CD4-positive, alpha-beta T cell treated with Interleukin-4 for 1 hour (primary cell): ENCODE results near the gene ZNF385D.

Experiments used
- DNase-seq, 2 donors: peaks; one replicate each; pipeline ENCODE4 v3.0.0-alpha.2; 2020 to 2022

Gene ZNF385D

DNA sequence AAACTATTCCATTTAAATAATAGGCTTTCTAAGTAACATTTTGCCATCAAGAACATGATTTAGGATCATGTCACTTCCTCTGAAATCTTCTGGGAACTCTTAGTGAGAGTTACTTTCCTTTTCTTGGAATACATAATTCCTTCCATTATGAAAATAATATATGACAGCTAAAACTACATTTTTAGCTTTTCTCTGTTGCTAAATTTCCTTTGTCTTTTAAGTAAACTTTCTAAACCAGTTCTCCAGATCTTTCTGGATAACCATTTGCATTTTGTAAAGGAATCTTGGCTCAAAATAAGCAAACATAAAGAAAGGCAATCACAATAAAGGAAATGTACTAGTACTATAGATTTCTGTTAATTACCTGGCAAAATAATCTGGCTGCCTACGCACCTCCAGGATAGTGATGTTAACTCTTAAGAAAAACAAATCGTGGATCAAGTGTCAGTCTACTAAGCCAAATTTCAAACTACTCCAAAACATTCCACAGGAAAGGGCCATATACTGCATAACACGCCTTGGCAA lies 165.7 kb downstream of the ZNF385D start:
- DNase-seq = no peak

DNA sequence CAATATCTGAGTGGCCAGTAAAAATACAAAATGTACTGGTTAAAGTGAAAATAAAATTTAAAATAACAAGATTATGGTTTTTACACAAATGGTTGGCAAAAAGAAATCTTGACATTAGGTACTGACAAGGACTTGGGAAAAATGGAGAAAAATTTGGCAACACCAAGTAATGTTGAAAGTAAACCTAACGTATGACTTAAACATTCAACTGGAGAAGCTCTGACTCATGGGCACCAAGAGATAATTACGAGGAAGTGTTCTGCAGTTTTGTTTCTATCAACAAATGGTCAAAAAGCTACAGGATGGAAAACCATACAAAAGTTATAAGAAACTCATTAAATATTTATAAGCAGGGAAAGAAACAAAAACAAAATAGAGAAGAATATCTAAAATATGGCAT lies 177.7 kb downstream of the ZNF385D start:
- no peak for DNase-seq

- DNase-seq = no peak
Measured at GRCh38 chr3:21564531-21564930, 186.5 kb downstream of the ZNF385D start.

DNA sequence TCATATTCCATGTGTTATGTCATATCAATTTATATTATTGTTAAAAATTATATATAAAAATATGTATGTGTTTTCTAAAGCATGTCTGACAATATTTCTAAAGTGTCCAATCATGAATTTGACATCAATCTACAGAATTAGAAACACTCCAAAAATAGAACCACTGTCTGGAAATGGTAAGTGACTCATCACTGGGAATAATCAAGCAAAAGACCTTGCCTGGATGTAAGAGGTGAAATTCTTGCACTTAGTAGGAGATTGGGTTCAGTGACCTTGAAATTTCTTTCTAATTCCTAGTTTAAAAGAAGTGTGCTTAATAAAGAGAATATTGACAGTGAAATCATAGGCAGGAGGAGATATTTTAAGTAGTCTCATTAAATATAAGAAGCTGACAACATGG lies 188.8 kb downstream of the ZNF385D start:
- DNase-seq = no peak

DNA sequence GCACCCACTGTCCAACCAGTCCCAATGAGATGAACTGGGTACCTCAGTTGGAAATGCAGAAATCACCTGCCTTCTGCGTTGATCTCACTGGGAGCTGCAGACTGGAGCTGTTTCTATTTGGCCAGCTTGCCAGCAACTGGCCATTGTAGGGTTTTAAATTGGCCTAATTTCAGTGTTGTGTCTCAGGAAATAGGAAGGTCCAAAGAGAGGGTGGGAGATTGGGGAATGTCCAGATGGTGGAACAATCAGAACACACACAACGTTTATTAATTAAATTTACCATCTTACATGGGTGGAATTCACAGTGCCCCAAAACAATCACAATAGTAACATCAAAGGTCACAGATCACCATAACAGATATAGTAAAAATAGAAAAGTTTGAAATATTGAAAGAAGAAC lies 189.5 kb downstream of the ZNF385D start:
- no peak for DNase-seq

DNA sequence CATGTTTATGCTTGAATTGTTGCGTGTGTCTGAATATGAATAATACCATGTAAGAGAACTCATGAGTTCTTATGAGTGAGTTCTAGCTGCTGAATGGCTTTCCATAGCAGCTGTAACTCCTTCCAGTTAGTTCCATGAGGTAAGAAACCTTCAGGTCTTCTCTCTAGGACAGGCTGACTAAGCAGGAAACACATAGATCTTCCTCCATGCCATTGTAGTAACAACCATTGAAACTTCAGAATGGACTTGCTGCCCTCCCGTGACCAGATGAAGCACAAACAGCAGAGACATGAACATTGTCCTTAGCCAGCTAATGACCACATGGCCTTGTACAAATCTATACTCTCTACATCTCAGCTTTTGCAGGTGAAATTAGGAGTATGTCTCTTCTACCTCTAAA lies 200.0 kb downstream of the ZNF385D start:
- no peak for DNase-seq

GRCh38 chr3:21544076-21544462 lies 206.9 kb downstream of the ZNF385D start:
- no peak for DNase-seq

- DNase-seq = no peak
Measured at GRCh38 chr3:21543380-21544075, 207.5 kb downstream of the ZNF385D start.

- no peak for DNase-seq
Measured at GRCh38 chr3:21542656-21543379, 208.2 kb downstream of the ZNF385D start.

DNA sequence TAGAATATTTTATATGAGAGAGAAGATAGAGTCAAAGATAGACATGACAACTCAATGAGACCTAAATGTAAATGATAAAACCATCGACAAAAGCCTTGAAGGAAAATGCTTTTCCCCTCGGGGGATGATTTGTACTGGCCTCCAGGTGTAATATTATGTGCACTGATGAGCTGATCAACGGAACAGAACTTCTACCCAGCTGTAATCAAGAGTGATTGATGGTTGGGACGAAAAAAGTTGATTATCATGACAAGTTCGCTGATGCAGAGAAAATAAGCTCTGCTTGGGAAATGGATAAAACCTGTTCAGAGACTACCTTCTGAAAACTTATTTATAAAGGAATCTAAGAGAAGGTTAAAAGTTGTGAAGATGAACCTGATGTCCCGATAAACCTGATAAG lies 210.7 kb downstream of the ZNF385D start:
- DNase-seq = no peak

GRCh38 chr3:21534462-21534861 lies 216.5 kb downstream of the ZNF385D start:
- DNase-seq = no peak

GRCh38 chr3:21533002-21533401 lies 218.0 kb downstream of the ZNF385D start:
- no peak for DNase-seq

DNA sequence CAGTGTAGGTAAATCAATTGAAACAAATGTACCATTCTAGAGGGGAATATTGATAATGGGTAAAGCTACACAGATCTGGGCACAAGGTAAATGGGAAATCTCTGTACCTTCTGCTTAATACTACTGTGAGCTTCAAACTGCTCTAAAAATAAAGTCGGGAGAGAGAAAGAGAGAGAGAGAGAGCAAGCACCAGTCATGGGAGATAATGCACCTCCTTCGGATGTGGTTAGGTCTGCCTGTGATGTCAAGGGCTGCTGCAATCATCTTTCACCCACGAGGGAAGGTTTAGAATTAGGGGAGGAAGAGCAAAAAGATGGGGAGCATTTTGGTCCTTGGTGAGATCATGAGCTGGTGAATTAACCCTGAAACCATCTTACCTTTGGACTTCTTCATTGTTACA lies 219.1 kb downstream of the ZNF385D start:
- DNase-seq = no peak

DNA sequence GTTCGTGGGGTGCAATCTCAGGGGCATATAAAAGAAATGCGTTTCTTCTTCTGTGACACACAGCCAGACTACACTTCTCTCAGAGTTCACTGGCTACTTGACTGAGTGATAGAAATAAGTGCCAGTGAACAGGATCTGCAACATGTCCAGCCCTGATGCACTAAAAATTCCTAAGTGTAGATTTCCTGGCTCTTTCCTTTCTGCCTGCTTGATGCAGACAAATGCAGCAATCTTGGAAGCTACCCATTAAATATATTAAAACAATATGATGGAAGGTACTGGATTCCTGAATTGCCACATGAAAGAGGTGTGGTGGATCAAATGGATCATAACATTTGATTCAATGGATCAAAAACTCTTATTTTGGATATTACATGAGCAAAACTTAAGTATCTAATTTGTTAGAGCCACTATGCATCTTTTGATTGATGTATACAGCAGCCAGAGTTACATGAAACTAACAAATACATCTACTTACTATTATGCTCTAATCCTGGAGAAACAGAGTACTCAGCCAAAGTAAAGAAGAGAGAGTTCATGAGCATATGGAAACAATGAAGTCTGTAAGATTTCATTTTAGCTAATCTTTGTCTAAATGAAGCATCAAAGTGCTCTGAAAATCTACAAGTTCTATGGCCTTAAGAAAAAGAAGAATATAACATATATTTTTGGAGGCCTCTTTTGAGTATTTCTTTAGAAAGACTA lies 222.6 kb downstream of the ZNF385D start:
- no peak for DNase-seq

GRCh38 chr3:21526461-21526860 lies 224.5 kb downstream of the ZNF385D start:
- no peak for DNase-seq

DNA sequence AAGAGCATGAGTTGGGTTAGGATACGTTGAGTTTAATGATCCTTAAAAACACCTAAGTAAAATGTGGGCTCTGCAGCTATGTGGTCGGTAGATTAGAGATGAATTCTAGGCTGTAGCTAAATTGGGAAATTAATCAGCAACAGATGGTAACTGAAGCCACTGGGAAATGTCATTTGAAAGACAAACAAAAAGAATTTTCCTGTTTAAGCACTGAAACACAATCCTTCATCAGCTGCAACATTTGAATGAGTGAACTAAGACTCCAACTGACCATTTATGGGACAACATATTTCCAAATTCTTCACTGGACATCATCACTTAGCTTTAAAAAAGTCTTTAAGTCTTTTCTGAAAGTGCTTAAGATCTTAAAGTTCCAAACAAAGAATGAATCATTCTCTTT lies 226.9 kb downstream of the ZNF385D start:
- no peak for DNase-seq

- no peak for DNase-seq
Measured at GRCh38 chr3:21520106-21520963, 230.7 kb downstream of the ZNF385D start.

- no peak for DNase-seq
Measured at GRCh38 chr3:21517184-21517583, 233.8 kb downstream of the ZNF385D start.

- DNase-seq = no peak
Measured at GRCh38 chr3:21515417-21515816, 235.6 kb downstream of the ZNF385D start.

DNA sequence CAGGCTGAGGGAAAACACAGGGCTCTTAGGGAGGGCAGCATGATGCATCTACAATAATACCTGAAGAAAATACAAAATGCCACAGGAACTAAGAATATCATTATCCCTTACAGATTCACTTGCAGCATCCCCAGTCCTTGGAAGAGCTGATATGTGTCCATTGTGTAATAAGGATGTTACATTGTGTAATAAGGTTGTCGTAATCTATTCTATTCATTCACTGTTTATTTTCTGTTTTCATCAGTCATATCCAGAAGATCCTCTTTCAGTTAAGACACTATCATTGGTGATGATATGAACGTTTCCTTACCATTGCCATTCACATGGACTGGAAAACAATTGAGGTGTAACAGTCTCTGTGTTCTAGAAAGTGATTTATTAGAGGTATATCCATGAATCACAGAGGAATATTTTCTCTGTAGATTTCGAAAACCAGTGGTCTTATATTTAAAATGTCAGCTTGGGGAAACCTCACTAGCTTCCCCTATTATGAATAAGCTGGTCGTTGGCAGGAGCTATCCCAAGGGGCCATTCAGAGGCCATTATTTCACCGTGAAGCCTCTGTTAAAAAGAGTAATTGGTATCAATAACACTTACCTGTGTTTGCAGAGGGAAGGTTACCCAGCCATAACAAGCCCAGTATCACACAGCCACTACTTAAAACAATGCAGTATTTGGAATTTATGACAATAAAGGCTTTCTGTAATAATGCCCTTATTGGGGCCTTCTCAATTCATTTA lies 241.1 kb downstream of the ZNF385D start:
- DNase-seq = no peak

- no peak for DNase-seq
Measured at GRCh38 chr3:21508246-21508645, 242.8 kb downstream of the ZNF385D start.
